T1000 (cell line): ENCODE measurements around the gene MMS19.
"Not testable (repeated sequence)": the region's sequence is repeated elsewhere in the genome, so short reads cannot be mapped to it uniquely, and the experiment has no call there.

Experiments
- DNase-seq: peaks from one replicate; lab custom pipeline; 2025; ENCODE audit warnings: mixed read lengths; lab: John Stamatoyannopoulos, UW

MMS19 gene

GRCh38 chr10:97528876-97529275 lies 30.7 kb upstream of the MMS19 start:
- not testable (repeated sequence) for DNase-seq

- no peak for DNase-seq
Measured at GRCh38 chr10:97525683-97526110, 27.5 kb upstream of the MMS19 start.

GRCh38 chr10:97525086-97525485 lies 26.9 kb upstream of the MMS19 start:
- no peak for DNase-seq

- no peak for DNase-seq
Measured at GRCh38 chr10:97522937-97523336, 24.7 kb upstream of the MMS19 start.

- no peak for DNase-seq
Measured at GRCh38 chr10:97522071-97522470, 23.8 kb upstream of the MMS19 start.

- no peak for DNase-seq
Measured at GRCh38 chr10:97520978-97521761, 22.9 kb upstream of the MMS19 start.

- DNase-seq, result no peak
Measured at GRCh38 chr10:97520520-97520919, 22.3 kb upstream of the MMS19 start.

GRCh38 chr10:97519342-97519741 lies 21.1 kb upstream of the MMS19 start:
- DNase-seq, result no peak

GRCh38 chr10:97518301-97519043 lies 20.2 kb upstream of the MMS19 start:
- DNase-seq, result no peak

GRCh38 chr10:97517778-97518300 lies 19.6 kb upstream of the MMS19 start:
- DNase-seq, result no peak

GRCh38 chr10:97517096-97517750 lies 19.0 kb upstream of the MMS19 start:
- DNase-seq, result no peak

- DNase-seq, result no peak
Measured at GRCh38 chr10:97515271-97515978, 17.2 kb upstream of the MMS19 start.

GRCh38 chr10:97514344-97514743 lies 16.1 kb upstream of the MMS19 start:
- DNase-seq, result no peak

- no peak for DNase-seq
Measured at GRCh38 chr10:97512993-97513392, 14.8 kb upstream of the MMS19 start.

GRCh38 chr10:97511711-97512440 lies 13.7 kb upstream of the MMS19 start:
- DNase-seq, result no peak

- DNase-seq, result no peak
Measured at GRCh38 chr10:97510686-97511085, 12.5 kb upstream of the MMS19 start.

GRCh38 chr10:97509120-97509680 lies 11.0 kb upstream of the MMS19 start:
- DNase-seq, result no peak

- no peak for DNase-seq
Measured at GRCh38 chr10:97508342-97508741, 10.1 kb upstream of the MMS19 start.

GRCh38 chr10:97506199-97506991 lies 8.2 kb upstream of the MMS19 start:
- no peak for DNase-seq

- no peak for DNase-seq
Measured at GRCh38 chr10:97505152-97505551, 6.9 kb upstream of the MMS19 start.
